Mesothelial cell of epicardium (in vitro differentiated cells): ENCODE measurements around the gene LLGL1. TPM values are rescaled to one million over a fixed set of nuclear protein-coding genes. Genes with fewer than 3 reads are reported as not detected.
A peak's percentile ranks its signal among the peaks of the same experiment; 100 is the strongest.

Source experiments
- DNase-seq, 2 experiments: peaks; one replicate each; pipeline ENCODE4 v3.0.0; 2021; ENCODE audit warnings: low spot score in 2 of 2; ENCODE audit not compliant: unreplicated experiment in 2 of 2
- H3K27ac Mint-ChIP-seq: 2 replicates; pipeline ENCODE4 v1.8.0; 2021; ENCODE audit warnings: mixed read lengths
- H3K27me3 Mint-ChIP-seq: 2 replicates; pipeline ENCODE4 v1.8.0; 2021; ENCODE audit warnings: low read depth, mixed read lengths
- H3K36me3 Mint-ChIP-seq: 2 replicates; pipeline ENCODE4 v1.8.0; 2021; ENCODE audit warnings: mixed read lengths
- H3K4me1 Mint-ChIP-seq: 2 replicates; pipeline ENCODE4 v1.8.0; 2021; ENCODE audit warnings: mixed read lengths
- H3K4me3 Mint-ChIP-seq: 2 replicates; pipeline ENCODE4 v1.8.0; 2021; ENCODE audit warnings: mild to moderate bottlenecking, moderate library complexity, mixed read lengths
- H3K9me3 Mint-ChIP-seq: 2 replicates; pipeline ENCODE4 v1.8.0; 2021; ENCODE audit warnings: mixed read lengths
- total RNA-seq: library from RNA; stranded (reverse); gene quantifications from 3 replicates; pipeline ENCODE4 v1.2.1, GENCODE V29; 2021
- TF ChIP-seq, protein P1 (sequence below): fragments of 200-600 bp; sonication (generic); IDR thresholded peaks from one replicate; pipeline ENCODE4 v1.5.0; 2021; ENCODE audit warnings: antibody characterized with exemption; ENCODE audit not compliant: unreplicated experiment

Gene LLGL1
- total RNA-seq, 1 donor from 2014 or later: 72.1 TPM

DNA sequence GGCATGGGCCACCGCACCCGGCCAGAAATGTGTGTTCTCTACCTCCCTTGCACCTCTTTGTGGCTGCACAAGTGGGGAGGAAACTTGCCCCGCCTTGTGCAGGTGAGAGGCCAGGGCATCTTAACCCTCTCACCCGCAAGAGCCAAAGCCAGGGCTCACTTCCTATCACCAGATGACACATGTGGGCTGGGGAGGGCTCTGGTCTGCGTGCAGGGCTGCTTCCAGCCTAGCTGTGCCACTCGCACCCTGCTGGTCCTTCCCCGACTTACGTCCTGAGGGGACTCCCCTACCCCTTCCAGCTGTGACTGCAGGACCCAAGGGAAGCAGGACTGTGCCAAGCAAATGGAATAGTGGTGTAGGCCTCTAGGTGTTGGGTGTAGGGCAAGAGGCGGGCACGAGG, 41.9 kb downstream of the LLGL1 start:
- no peak for DNase-seq
- Mint-ChIP-seq H3K36me3 (peaks cover 7% of the 10 kb centered on the region), H3K27me3 (no peaks in the 10 kb centered on the region), H3K9me3 (no peaks in the 10 kb centered on the region), H3K27ac (no peak overlapping the region), H3K4me1 (peaks cover 6% of the 10 kb centered on the region), H3K4me3 (no peak overlapping the region)
- TF ChIP-seq, protein P1, sequence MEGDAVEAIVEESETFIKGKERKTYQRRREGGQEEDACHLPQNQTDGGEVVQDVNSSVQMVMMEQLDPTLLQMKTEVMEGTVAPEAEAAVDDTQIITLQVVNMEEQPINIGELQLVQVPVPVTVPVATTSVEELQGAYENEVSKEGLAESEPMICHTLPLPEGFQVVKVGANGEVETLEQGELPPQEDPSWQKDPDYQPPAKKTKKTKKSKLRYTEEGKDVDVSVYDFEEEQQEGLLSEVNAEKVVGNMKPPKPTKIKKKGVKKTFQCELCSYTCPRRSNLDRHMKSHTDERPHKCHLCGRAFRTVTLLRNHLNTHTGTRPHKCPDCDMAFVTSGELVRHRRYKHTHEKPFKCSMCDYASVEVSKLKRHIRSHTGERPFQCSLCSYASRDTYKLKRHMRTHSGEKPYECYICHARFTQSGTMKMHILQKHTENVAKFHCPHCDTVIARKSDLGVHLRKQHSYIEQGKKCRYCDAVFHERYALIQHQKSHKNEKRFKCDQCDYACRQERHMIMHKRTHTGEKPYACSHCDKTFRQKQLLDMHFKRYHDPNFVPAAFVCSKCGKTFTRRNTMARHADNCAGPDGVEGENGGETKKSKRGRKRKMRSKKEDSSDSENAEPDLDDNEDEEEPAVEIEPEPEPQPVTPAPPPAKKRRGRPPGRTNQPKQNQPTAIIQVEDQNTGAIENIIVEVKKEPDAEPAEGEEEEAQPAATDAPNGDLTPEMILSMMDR: no peak

DNA sequence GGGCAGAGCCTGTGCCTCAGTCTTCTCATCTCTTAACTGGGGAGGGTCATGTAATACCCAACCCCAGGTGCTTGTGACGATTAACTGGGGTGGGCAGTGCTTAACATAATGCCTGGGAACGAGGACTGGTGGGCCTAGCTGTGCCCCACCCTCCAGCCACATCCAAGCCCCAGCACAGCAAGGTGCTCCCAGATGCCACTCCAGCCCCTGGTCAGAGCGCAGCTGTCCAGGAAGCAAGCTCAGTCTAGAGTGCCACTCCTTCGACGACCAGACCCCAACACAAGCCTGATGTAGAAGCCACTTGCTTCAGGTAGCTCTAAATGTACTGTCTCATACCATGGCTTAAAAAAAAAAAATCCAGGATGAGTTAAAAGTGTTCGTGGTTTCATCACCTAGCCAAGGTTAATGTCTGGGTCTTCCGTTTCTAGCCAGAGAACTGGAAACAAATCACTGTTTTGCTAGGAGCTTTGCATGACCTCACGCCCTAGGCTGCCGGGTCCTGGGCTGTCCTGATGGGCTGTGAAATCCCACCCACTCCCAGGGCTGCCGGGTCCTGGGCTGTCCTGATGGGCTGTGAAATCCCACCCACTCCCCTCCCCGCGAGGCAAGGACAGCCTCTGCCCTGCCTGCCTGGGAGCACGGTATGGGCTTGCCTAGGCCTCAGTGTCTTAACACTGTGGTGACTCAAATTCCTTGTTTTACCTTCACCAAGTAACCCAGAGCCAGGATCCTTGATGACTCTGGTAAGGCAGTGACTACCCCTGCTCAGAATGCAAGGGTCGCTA, 42.7 kb downstream of the LLGL1 start:
- H3K9me3 Mint-ChIP-seq: no peaks in the 10 kb centered on the region
- H3K27ac Mint-ChIP-seq: peak overlapping the region; percentile 43
- no peak for DNase-seq
- peaks cover 10% of the 10 kb centered on the region for H3K36me3 Mint-ChIP-seq
- no peaks in the 10 kb centered on the region for H3K27me3 Mint-ChIP-seq
- H3K4me3 Mint-ChIP-seq: no peak overlapping the region
- TF ChIP-seq, protein P1: no peak
- H3K4me1 Mint-ChIP-seq: peaks cover 6% of the 10 kb centered on the region

DNA sequence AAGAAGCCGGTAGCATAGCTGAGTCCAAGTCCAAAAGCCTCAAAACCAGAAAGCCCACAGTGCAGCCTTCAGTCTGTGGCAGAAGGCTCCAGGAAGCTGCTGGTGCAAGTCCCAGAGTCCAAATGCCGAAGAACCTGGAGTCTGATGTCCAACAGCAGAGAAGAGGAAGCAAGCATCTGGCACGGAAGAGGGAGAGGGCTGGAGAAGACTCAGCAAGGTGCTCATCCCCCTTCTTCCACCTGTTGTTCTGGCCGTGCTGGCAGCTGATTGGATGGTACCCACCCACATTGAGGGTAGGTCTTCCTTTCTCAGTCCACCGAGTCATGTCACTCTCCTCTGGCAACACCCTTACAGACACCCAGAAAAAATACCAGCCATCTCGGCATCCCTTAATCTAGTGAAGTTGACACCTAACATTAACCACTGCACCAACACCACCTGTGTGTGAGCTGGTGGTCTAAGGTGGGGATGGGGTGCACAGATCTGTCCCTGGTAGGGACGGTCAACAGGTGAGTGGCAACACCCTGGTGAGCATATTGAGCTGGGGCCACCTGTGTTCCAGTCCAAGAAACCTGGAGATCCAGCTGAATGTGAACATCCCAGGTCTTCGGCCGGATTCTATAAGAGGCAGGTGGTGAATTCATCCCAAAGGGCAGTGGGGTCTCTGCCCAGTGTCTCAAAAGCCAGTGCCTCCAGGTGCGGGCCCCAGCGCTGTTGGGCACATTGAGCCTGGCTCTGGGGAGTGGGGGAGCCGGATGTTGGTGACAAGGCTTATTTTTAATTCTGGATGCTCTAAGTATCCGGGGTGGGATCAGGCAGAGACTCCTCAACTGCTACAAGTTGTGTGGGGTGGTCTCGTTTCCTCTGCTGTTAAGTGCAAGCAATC, 44.9 kb downstream of the LLGL1 start:
- Mint-ChIP-seq H3K4me1 (peaks cover 6% of the 10 kb centered on the region), H3K36me3 (peaks cover 7% of the 10 kb centered on the region), H3K27ac (no peak overlapping the region), H3K4me3 (no peak overlapping the region), H3K9me3 (no peaks in the 10 kb centered on the region), H3K27me3 (no peaks in the 10 kb centered on the region)
- DNase-seq: no peak
- TF ChIP-seq, protein P1: no peak

DNA sequence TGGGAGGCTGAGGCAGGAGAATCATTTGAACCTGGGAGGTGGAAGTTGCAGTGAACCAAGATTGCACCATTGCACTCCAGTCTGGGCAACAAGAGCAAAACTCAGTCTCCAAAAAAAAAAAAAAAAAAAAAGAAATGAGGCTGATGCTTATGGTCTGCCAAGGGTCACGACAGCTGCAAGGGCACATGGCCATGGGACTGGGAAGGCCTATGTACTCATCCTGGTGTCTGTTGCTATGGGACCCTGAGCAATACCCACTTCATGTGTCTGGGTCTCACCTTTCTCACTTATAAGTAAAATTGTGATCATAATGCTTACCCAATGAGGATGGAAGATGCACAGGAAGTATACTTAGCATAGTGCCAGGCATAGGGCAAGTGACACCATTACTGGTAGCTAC, 51.6 kb downstream of the LLGL1 start:
- peaks cover 16% of the 10 kb centered on the region for H3K36me3 Mint-ChIP-seq

DNA sequence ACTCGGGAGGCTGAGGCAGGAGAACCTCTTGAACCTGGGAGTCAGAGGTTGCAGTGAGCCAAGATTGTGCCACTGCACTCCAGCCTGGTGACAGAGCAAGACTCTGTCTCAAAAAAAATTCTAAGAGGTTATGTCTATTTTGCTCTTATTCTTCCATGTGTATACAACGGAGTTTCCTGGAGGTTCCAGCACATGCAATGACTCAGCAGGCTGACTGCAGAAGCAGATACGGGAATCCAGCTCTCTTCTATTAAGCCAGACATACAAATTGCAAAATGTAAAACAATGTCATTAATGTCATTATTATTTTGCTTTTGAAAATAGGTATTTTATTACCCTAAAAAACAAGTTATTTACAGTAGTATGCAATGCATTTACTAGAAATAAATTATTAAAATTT, 53.4 kb downstream of the LLGL1 start:
- no peak overlapping the region for H3K4me3 Mint-ChIP-seq
- no peaks in the 10 kb centered on the region for H3K9me3 Mint-ChIP-seq
- no peaks in the 10 kb centered on the region for H3K4me1 Mint-ChIP-seq
- no peak overlapping the region for H3K27ac Mint-ChIP-seq
- no peak for DNase-seq
- H3K27me3 Mint-ChIP-seq: no peaks in the 10 kb centered on the region
- TF ChIP-seq, protein P1: no peak
- peaks cover 20% of the 10 kb centered on the region for H3K36me3 Mint-ChIP-seq

More for the DNA sequence above, 51.6 kb downstream of the LLGL1 start:
- Mint-ChIP-seq H3K27ac (no peak overlapping the region), H3K27me3 (no peaks in the 10 kb centered on the region), H3K9me3 (no peaks in the 10 kb centered on the region), H3K4me1 (no peaks in the 10 kb centered on the region), H3K4me3 (no peak overlapping the region)
- DNase-seq: no peak
- TF ChIP-seq, protein P1: no peak
